K562 (cell line): ENCODE measurements around the gene TDRKH. TPM values are rescaled to one million over a fixed set of nuclear protein-coding genes. Genes with fewer than 3 reads are reported as not detected.
A peak's percentile ranks its signal among the peaks of the same experiment; 100 is the strongest.

Experiments used
- ESRRA ChIP-seq: fragments of 450-650 bp; IDR thresholded peaks from 2 replicates; pipeline ENCODE4 v1.6.1; 2014; ENCODE audit warnings: low read depth, mild to moderate bottlenecking, moderate library complexity, borderline replicate concordance
- HES1 ChIP-seq: fragments of 450-650 bp; IDR thresholded peaks from 2 replicates; pipeline ENCODE4 v1.6.1; 2016; ENCODE audit warnings: low read depth, mild to moderate bottlenecking, moderate library complexity
- MAZ ChIP-seq, 2 experiments: fragments of 450-650 bp in 1 of 2; sonication (generic) in 1 of 2; formaldehyde crosslinking; IDR thresholded peaks in 1 of 2; conservative IDR thresholded peaks in 1 of 2; 2 replicates each; pipeline versions ENCODE4 v1.4.0 to v1.5.0; 2020; ENCODE audit warnings: mild to moderate bottlenecking in 1 of 2, missing genetic modification reagents in 1 of 2
- NBN ChIP-seq: fragments of 450-650 bp; IDR thresholded peaks from 2 replicates; pipeline ENCODE4 v1.6.1; 2016; ENCODE audit warnings: low read depth, mild to moderate bottlenecking
- NCOA4 ChIP-seq: fragments of 450-650 bp; IDR thresholded peaks from 2 replicates; pipeline ENCODE4 v1.6.1; 2018; ENCODE audit warnings: mild to moderate bottlenecking; ENCODE audit not compliant: partially characterized antibody
- OTX1 ChIP-seq: fragments of 450-650 bp; formaldehyde crosslinking; IDR thresholded peaks from 2 replicates; pipeline ENCODE4 v1.4.0; 2022; ENCODE audit warnings: mild to moderate bottlenecking
- POLR2AphosphoS5 ChIP-seq: IDR thresholded peaks from 2 replicates; pipeline ENCODE4 v1.6.1; 2011; ENCODE audit warnings: mild to moderate bottlenecking, low read depth, low read length, moderate library complexity; ENCODE audit not compliant: control insufficient read depth, insufficient read depth
- PURB ChIP-seq: sonication (generic); formaldehyde crosslinking; IDR thresholded peaks from 2 replicates; pipeline ENCODE4 v1.9.0; 2021; ENCODE audit warnings: low read depth, mild to moderate bottlenecking, missing genetic modification reagents
- RBM14 ChIP-seq: fragments of 200-400 bp; formaldehyde crosslinking; IDR thresholded peaks from 2 replicates; pipeline ENCODE4 v1.6.1; 2018; ENCODE audit warnings: low read depth, mild to moderate bottlenecking, low read length, moderate library complexity, borderline replicate concordance; ENCODE audit not compliant: insufficient read depth
- SRSF9 ChIP-seq: fragments of 200-400 bp; formaldehyde crosslinking; IDR thresholded peaks from 2 replicates; pipeline ENCODE4 v1.6.1; 2017; ENCODE audit warnings: low read depth, low read length, borderline replicate concordance
- XRCC3 ChIP-seq: fragments of 450-650 bp; IDR thresholded peaks from 2 replicates; pipeline ENCODE4 v1.6.1; 2017; ENCODE audit warnings: mild to moderate bottlenecking, moderate library complexity
- XRCC5 ChIP-seq: fragments of 200-400 bp; formaldehyde crosslinking; IDR thresholded peaks from 2 replicates; pipeline ENCODE4 v1.6.1; 2017; ENCODE audit warnings: low read depth, mild to moderate bottlenecking, low read length
- ZBTB11 ChIP-seq, 3 experiments: fragments of 200-800 bp in 1 of 3; fragments of 250-450 bp in 1 of 3; fragments of 450-650 bp in 1 of 3; sonication (Bioruptor Pico) in 1 of 3; sonication (Bioruptor generic) in 1 of 3; formaldehyde crosslinking in 1 of 3; IDR thresholded peaks; 2 replicates each; pipeline versions ENCODE4 v1.6.1 to v1.8.0; 2016 to 2022; ENCODE audit warnings: mild to moderate bottlenecking in 2 of 3, missing genetic modification characterization in 2 of 3, missing compliant biosample characterization in 1 of 3, moderate library complexity in 1 of 3
- polyA plus RNA-seq, 8 experiments: library from polyadenylated mRNA; depleted of rRNA in 4 of 8; stranded (reverse) in 5 of 8; unstranded in 3 of 8; fragments of >200 nt; fragmentation: Nextera tagmentation in 2 of 8; fragmentation: Illumina TruSeq in 1 of 8; extraction: Ambion mirVana in 2 of 8; extraction: Trizol in 1 of 8; gene quantifications; 2 replicates each; pipeline versions ENCODE4 v1.2.1 to v1.2.3, GENCODE V29; 2011 to 2014; ENCODE audit warnings: inconsistent platforms in 1 of 8, missing spikeins in 1 of 8
- total RNA-seq, 7 experiments: library from RNA; depleted of rRNA in 6 of 7; stranded (reverse); fragments of >200 nt in 6 of 7; fragmentation: Illumina TruSeq in 2 of 7; extraction: Trizol in 2 of 7; gene quantifications; 2 replicates each; pipeline versions ENCODE4 v1.2.1 to v1.2.3, GENCODE V29; 2011 to 2021; ENCODE audit warnings: low replicate concordance in 1 of 7
- TF ChIP-seq, protein P1 (sequence below), 2 experiments: IDR thresholded peaks; 2 replicates each; pipeline ENCODE4 v1.6.1; 2012; ENCODE audit warnings: improper control_type of control experiment in 2 of 2, low read depth in 2 of 2, low read length in 2 of 2, borderline replicate concordance in 1 of 2
- TF ChIP-seq, protein P2 (sequence below): sonication (generic); formaldehyde crosslinking; IDR thresholded peaks from 2 replicates; pipeline ENCODE4 v1.8.1; 2023; ENCODE audit warnings: mild to moderate bottlenecking, missing genetic modification reagents, moderate library complexity
- TF ChIP-seq, protein P3 (sequence below): fragments of 450-650 bp; formaldehyde crosslinking; IDR thresholded peaks from 2 replicates; pipeline ENCODE4 v1.4.0; 2022; ENCODE audit warnings: missing genetic modification characterization

TDRKH gene
- total and polyA plus RNA-seq, 9 of the 15 experiments (the other 6 are each of a cell fraction or from before 2014, with no cell fraction given): 4.3 to 21.3 (median 8.4) TPM

DNA sequence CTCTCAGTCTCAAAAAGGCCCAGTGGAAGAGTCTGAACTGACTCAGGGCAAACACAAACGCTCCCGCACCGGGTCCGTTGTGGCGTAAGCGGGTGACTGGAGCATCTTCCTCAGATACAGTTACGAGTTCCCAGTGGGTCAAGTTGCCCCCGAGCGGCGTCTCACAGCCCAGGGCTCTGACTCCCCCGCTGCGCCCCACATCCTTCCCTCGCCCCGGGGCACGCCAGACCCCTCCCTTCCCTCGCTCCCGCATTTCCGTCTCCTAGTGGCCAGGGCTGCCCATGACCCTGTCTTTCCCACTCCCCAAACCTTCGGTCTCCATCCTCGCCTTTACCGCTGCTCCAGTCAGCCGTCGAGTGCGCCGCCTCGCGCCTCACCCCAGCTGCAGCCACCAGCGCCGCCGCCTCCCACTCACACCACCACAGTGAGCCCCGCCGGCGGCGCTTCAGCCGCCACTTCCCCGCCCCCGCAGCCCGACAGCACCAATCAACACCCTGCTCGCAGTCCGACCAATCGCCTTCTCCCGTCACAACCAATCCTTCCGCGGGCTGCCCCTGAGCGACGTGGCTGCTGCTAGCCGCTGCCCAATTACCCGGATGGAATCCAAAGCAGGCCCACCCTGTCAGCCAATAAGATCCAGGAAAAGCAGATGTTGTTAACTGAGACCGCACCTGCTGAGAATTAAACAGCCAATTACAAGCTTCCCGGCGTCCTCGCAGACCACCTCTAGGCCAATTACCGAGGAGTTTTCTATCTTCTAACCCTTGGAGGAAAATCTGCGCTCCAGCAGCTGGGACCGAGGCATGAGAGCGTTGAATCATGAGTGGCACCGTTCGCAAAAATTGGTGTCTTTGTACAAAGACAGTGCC, at the start of gene TDRKH (continued):
- TF ChIP-seq RBM14 (no peak), PURB (CRISPR knock-in tag) (no peak), NCOA4 (no peak), MAZ (CRISPR knock-in tag; conservative IDR thresholded peaks at IDR 0.05 in 1 of 2, IDR thresholded peaks at IDR 0.05 in 1 of 2) (peak; percentile 77), POLR2AphosphoS5 (no peak), ZBTB11 (CRISPR knock-in tag; IDR thresholded peaks at IDR 0.05) (peak in 1 of 3 experiments; percentile 9; a peak in 1 of 6 replicates), XRCC5 (no peak; the same call in 1 of the 2 replicates), SRSF9 (no peak), XRCC3 (no peak), ESRRA (peak; percentile 14; the same call in 1 of the 2 replicates), OTX1 (CRISPR knock-in tag) (peak; percentile 37; the same call in 1 of the 2 replicates), HES1 (no peak), NBN (peak; percentile 62; the same call in 1 of the 2 replicates)
- TF ChIP-seq, protein P1, sequence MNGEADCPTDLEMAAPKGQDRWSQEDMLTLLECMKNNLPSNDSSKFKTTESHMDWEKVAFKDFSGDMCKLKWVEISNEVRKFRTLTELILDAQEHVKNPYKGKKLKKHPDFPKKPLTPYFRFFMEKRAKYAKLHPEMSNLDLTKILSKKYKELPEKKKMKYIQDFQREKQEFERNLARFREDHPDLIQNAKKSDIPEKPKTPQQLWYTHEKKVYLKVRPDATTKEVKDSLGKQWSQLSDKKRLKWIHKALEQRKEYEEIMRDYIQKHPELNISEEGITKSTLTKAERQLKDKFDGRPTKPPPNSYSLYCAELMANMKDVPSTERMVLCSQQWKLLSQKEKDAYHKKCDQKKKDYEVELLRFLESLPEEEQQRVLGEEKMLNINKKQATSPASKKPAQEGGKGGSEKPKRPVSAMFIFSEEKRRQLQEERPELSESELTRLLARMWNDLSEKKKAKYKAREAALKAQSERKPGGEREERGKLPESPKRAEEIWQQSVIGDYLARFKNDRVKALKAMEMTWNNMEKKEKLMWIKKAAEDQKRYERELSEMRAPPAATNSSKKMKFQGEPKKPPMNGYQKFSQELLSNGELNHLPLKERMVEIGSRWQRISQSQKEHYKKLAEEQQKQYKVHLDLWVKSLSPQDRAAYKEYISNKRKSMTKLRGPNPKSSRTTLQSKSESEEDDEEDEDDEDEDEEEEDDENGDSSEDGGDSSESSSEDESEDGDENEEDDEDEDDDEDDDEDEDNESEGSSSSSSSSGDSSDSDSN (IDR thresholded peaks at IDR 0.05; ENCODE audit: borderline replicate concordance in 1 of 2, low read depth in 2 of 2, low read length in 2 of 2): 0 out of 4 replicates have a peak, but pooled peaks of 1 of the 2 experiments have one; percentile 46
- TF ChIP-seq, protein P2, sequence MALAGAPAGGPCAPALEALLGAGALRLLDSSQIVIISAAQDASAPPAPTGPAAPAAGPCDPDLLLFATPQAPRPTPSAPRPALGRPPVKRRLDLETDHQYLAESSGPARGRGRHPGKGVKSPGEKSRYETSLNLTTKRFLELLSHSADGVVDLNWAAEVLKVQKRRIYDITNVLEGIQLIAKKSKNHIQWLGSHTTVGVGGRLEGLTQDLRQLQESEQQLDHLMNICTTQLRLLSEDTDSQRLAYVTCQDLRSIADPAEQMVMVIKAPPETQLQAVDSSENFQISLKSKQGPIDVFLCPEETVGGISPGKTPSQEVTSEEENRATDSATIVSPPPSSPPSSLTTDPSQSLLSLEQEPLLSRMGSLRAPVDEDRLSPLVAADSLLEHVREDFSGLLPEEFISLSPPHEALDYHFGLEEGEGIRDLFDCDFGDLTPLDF (CRISPR knock-in tag): no peak
- TF ChIP-seq, protein P3, sequence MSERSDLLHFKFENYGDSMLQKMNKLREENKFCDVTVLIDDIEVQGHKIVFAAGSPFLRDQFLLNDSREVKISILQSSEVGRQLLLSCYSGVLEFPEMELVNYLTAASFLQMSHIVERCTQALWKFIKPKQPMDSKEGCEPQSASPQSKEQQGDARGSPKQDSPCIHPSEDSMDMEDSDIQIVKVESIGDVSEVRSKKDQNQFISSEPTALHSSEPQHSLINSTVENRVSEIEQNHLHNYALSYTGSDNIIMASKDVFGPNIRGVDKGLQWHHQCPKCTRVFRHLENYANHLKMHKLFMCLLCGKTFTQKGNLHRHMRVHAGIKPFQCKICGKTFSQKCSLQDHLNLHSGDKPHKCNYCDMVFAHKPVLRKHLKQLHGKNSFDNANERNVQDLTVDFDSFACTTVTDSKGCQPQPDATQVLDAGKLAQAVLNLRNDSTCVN: no peak
